HEK293T (cell line): ENCODE measurements around the gene EIF2AK3.

Experiments used
- FOXM1 ChIP-seq: fragments of 450-650 bp; IDR thresholded peaks from 2 replicates; pipeline ENCODE4 v1.6.1; 2017; ENCODE audit warnings: mild to moderate bottlenecking, borderline replicate concordance
- L3MBTL2 ChIP-seq: fragments of 450-650 bp; conservative IDR thresholded peaks from 2 replicates; pipeline ENCODE4 v1.6.1; 2016; ENCODE audit warnings: mild to moderate bottlenecking
- SP1 ChIP-seq: fragments of 450-650 bp; IDR thresholded peaks from 2 replicates; pipeline ENCODE4 v1.6.1; 2017

DNA sequence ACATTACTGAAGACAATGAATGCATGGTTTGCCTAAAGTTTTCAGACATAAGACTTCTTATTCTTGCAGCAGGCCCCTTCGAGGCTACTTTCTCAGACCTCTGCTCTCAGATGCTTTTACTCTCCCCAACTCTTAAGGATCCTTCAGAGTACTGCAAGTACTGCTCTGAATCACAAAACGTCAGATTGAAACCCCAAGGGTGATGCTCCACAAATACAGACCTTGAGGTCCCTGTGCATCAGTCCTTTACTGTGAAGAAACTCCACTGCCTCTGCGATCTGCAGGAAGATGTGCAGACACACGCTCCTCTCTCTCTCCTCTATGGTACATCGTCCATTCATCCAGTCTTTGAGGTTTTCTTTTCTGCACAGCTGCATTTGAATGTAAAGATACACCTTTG, 52.8 kb downstream of the EIF2AK3 start:
- TF ChIP-seq SP1 (no peak), FOXM1 (no peak), L3MBTL2 (no peak)
